ENCODE measurements around the gene WAPL.

Gene WAPL

GRCh38 chr10:86461963-86462804, 59.4 kb downstream of the WAPL start:
- no peak for DNase-seq

DNA sequence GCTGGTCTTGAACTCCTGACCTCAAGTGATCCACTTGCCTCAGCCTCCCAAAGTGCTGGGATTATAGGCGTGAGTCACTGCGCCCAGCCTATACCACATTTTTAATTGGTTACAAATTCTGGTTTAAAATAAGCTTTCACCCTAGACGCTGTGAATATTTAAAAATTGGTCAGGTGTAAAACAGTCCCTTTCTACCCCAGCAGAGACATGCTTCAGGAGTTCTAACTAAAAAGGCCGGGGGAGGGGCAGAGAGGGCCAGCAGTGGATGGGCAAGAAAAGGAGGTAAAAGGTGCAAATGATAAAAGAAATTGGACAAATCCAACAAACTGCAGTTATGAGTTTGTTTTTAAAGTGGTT, 70.0 kb downstream of the WAPL start:
- DNase-seq = no peak

- no peak for DNase-seq
These were observed 70.6 kb downstream of the WAPL start for GRCh38 chr10:86450806-86451603.

- no peak for DNase-seq
These were observed 71.5 kb downstream of the WAPL start for GRCh38 chr10:86449926-86450558.

GRCh38 chr10:86447432-86447831, 74.2 kb downstream of the WAPL start:
- DNase-seq = no peak

DNA sequence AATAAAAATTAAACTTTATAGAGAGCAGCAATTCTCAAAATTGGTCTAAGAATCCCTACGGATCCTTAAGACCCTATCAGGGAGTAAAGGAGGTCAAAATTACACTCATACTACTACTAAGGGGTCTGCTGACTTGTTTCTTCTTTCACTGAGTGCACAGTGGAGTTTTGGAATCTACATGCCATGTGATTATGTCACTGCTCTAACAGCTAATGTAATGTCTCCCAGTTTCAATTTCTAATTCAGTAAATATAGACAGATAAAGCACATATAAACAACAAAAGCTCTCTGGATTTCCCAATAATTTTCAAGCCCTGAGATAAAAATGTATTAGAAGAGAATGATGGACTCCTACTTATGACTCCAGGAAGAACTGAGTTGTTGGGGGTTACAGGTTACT, 74.6 kb downstream of the WAPL start:
- DNase-seq = no peak

GRCh38 chr10:86446440-86446839, 75.2 kb downstream of the WAPL start:
- no peak for DNase-seq

GRCh38 chr10:86443936-86444335, 77.7 kb downstream of the WAPL start:
- DNase-seq = no peak

DNA sequence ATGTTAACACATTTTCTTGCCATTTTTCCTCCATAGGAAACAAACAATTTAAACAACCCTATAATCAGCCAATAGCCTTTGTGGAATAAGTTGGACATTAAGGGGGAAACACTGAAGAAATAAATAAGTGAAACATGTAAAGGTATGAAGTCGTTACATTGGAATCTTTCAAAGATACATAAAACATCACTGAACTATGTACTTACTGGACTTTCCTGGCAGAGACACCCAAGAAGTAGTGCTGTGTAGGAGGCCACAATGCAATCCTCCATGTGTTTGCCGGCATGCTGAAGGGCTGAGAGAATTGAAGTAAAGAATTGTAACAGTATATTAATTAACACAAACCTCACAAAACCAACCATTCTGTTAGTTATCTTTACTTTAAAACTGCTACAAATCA, 78.5 kb downstream of the WAPL start:
- peak; percentile 62 for DNase-seq

GRCh38 chr10:86440874-86441843, 80.4 kb downstream of the WAPL start:
- DNase-seq = peak; percentile 67

DNA sequence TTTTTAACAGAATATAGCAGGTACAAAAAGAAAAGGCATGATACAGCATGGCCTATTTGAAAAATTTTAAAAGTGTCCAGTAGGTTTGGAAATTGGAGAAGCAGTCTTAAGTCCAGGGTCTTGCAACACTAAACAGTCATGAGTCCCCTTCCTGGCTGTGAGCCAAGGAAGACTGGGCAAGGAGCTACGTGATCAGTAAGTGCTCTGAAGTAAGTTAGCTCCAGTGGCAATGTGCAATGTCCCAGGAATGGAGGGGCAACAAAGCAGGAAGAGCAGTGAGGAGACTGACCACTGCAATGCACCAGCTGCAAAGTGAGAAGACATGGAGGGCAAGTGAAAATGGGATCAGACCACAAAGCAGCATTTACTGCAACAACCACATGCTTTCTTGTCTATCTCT, 82.0 kb downstream of the WAPL start:
- DNase-seq = peak; percentile 79

- no peak for DNase-seq
These were observed 83.4 kb downstream of the WAPL start for GRCh38 chr10:86438091-86438749.

- DNase-seq = no peak
These were observed 84.1 kb downstream of the WAPL start for GRCh38 chr10:86437447-86437846.

DNA sequence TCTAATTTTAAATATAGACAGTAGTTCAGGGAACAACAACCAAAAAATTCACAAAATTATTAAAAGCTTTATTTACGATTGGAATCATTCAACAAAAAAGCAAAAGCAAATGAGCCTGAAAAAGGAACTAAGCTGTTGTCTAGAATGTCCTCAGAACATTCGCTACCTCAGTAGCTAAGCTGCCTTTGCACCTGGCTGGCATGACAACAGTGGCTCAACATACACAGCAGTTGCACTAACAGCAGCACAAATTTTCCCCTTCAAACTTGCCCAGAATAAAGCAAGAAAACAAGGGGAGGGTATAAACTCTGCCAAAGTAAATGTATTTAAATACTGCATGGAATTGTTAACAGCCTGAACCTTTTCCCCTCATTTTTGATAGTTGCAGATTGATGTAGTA, 84.6 kb downstream of the WAPL start:
- DNase-seq = no peak

DNA sequence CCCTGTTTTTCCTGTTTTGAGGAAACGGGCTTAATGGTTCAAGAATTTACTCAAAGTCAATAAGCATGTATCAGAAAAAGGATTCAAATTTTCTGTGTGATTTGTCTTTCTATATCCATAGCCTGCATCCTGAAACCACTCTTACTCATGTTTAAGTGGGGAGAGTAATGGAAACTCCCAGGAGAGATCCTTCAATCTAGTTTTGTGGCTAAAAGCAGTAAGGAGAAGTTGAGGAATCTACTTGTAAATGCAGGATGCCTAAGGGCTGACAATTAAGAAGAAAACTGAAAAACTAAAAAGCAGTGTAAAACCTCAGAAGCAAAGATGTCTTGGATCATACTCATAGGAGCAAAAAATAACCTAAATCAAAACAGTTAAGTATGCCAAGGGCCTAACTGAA, 86.9 kb downstream of the WAPL start:
- DNase-seq = no peak

GRCh38 chr10:86423739-86424138, 97.9 kb downstream of the WAPL start:
- DNase-seq = no peak

DNA sequence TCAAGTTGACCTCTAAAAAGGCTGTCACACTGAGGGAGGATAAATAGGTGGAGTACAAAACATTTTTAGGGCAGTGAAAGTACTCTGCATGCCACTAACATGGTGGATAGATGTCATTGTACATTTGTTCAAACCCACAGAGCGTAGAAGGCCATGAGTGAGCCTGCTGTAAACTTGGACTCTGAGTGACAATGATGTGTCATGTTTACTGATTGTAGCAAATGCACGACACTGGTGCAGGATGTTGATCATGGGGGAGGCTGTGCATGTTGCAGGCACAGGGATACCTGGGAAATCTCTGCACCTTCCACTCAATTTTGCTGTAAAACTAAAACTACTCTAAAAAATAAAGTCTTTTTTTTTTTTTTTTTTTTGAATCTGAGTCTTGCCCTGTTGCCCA, 102.5 kb downstream of the WAPL start:
- no peak for DNase-seq

DNA sequence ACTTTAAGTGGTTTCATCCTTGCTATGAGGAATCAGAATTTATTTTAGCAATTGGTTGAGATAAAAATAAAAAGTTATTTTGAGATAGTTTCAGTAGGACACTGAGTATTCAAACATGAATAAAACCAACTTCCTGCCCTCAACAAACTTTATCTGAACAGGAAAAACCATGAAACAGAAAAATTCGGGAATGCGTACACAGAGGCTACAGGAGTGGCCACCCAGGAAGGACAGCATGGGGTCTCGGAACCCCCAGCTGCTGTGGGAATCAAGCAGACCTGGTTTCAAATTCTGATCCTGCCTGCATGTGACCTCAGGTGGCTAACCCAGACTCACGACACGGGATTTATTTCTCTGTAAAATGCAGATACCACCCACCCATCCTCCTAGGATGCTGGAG, 106.0 kb downstream of the WAPL start:
- DNase-seq = no peak

GRCh38 chr10:86415116-86415515, 106.5 kb downstream of the WAPL start:
- DNase-seq = no peak

DNA sequence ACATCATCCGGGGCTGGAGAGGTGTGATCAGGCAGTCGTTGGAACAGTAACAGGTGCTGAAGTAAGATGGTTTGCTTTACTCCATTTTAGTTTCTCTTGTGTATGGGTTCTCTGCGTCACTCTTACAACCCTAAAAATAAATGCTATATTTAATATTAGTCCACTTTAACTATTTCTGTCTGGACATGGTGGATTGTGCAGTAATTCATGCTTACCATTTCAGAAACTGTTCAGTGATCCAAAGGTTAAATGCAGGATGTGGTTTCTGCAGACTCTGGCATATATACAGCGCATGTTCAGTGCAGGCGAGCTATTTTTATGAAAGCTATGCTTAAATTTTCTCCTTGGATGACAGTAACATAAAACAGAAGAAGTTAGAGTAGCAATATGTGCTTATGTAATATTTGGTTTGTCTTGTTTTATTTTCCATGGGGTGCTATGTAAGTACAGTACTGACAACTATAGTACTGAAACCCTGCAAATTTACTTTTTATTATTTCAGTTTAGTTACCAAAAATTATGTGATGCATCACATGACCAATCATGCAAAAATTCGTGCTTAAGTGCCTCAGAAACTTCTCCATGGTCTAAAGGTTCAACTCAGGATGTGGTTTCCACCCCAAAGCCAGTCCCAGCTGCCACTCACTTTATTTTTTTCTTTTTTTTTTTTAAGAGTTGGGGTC, 108.4 kb downstream of the WAPL start:
- DNase-seq = peak; percentile 68

DNA sequence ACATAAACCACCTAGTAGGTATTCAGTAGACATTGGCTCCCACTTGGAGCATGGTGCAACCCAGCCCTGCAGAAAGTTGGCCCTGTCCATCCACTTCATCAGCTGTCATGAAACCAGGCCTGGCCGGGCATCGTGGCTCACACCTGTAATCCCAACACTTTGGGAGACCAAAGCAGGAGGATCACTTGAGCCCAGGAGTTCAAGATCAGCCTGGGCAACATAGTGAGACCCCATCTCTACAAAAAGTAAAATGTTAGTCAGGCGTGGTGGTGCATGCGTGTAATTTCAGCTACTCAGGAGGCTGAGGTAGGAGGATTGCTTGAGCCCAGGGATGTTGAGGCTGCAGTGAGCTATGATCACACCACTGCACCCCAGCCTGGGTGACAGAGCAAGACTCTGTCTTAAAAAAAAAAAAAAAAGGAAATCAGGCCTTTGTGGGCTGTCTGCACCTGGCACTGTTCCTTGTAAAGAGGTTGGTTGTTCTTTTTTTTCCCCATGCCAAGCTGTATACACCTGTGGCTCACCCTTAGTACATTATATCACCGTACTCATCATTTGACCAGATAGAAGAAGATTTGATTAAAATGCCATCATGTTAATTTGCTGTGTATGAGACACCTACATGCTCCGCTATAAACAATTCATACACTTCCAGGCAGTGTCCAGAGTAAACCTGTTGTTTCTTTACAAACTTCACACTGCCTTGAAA, 109.6 kb downstream of the WAPL start:
- no peak for DNase-seq

All from fibroblast of skin of right quadriceps (primary cell).